ENCODE data around the gene APBB2.
"Not testable (repeated sequence)": the region's sequence is repeated elsewhere in the genome, so short reads cannot be mapped to it uniquely, and the experiment has no call there.

The APBB2 gene

DNA sequence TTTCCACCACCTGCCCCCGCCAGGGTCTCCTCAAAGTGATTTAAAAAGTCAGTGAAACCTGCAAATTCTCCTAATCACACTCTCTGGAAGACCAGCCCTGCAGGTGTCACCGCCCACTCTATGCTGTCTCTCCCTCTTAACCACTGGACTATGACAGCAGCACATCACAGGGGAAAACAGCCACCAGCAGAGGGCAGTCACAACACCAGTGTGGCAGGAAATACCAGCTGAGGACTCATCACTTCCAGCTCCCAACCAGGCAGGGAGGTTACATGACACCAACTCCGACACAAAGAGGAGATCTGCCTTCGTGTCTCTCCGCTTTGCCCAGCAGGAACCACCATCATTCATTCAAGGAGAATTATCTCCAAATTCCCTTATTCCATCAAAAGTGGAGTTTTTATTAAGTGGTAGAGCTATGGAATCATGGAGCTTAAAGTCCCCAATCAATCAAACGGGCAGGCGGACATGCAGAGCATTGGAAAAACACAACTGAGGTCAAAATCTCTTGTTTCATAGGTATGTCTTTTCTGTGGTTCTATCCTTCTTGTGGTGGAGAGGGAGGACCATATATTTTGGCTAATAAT, 373.3 kb downstream of the APBB2 start:
- peak; percentile 88 for DNase-seq

DNA sequence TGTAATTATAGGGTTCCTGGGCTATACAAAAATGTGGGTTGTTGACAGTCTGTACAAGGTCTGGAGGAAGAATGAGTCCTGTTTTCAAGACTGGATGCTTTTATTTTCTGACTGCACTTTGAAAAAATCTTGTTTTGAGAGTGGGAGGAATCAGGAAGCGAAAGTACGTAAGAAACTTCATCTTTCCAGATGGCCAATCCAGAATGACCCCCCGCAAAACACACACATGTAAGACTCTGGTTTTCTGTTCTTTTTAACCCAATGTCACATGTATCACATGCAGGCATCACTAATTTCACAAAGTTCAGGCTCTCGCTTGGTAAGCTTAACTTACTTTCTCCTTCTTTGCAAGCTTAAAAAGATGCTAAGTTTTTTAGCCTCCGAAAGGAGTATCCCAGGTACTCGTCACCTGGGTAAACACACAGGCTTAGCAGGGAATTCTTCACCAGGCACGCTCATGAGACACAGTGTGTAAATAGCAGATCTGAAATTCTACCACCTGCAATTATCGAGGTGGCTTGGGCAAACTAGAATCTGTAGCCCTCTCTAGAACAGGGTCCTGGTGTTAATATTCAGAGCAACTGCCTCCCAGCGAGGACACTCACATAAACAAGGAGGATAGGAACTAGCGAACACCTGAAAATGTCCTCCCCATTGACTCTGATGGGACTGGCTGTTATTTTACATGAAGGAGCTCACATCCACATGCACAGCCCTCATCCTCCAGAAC, 373.9 kb downstream of the APBB2 start:
- DNase-seq, result no peak

DNA sequence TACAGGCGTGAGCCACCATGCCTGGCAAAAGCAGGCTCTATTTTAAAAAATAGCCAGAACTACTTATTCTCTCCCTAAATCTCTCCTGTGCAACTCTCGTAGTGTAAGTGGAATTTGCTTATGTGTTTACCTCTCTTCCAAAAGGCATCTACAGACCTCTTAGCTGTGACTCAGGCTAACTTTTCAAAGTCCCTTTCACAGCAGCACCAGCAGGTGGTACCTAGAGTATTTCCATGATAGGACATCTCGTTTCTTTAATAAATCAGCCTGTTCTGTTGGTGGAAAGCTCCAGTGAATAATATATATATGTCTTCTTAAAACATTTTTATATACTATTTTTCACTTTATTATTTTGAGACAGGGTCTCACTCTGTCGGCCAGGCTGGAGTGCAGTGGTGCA, 375.6 kb downstream of the APBB2 start:
- no peak for DNase-seq

DNA sequence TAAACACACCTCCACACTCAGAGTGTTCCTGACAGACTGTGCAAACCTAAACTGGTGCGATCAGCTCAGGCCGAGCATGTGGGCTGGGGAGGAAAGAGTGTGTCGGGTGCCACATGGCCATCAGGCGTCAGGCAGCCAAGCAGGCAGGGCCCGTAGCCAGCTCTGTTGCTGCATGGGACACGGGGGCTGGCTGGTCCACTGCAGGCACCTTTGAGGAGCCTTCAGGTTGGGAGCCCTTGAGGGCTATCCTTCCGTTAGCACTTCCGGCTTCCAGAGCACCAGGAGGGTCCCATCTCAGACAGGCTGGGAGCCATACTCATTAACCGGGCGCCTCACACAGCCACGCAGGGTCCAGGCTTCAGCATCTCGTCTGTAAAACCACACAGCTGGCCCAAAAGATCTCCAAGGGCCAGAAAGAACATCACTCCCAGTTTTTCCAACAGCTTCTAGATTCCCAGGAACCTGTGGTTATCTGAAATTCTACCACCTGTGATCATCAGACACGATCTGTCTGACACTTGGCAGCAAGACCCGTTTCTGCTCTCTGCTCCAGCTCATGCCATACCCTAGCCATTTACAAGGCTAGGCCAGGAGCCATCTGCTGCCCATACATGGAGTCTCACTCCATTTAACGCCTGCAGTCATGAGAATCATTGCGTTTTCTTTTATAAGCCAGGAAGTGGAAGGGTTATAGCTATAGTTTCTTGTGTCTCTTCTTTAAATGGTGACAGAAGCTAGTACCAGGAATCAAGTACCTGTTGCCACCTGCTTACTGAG, 377.1 kb downstream of the APBB2 start:
- no peak for DNase-seq

DNA sequence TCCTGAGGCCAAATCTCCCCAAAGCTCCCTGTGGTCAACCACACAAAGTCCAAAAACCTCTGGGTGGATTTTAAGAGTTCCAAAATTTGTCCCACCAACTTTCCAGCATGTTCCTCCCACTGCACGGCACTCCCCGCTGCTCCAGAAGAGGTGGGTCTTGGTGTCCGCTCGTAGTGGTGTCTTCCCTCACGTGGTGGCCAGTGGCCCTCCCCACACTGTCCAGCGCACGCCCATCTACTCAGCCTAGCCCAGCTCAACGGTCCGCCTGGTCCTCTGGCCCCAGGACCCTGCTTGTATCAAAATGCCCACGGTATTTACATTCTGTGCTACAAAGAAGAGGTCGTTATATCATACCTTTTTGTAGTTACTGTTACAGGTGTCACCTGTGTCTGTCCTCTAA, 381.1 kb downstream of the APBB2 start:
- DNase-seq, result no peak

DNA sequence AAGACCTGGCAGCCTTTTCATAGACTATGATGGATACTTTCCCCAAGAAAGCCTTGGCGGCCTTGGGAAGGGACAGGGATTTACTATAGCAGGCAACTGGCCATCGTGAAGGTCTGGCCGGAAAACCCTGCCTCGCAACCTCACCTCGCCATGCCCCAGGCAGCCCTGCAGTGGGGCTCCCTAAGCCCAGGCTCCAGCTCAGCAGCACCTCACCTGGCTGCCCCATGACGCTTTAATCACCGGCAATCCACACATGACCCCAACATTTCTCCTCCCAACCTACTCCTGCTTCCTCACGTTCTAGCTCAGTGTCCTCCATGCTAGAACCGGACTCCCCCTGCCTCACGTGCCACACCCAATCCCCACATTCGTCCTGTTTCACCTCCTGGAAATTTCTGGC, 382.2 kb downstream of the APBB2 start:
- DNase-seq, result no peak

DNA sequence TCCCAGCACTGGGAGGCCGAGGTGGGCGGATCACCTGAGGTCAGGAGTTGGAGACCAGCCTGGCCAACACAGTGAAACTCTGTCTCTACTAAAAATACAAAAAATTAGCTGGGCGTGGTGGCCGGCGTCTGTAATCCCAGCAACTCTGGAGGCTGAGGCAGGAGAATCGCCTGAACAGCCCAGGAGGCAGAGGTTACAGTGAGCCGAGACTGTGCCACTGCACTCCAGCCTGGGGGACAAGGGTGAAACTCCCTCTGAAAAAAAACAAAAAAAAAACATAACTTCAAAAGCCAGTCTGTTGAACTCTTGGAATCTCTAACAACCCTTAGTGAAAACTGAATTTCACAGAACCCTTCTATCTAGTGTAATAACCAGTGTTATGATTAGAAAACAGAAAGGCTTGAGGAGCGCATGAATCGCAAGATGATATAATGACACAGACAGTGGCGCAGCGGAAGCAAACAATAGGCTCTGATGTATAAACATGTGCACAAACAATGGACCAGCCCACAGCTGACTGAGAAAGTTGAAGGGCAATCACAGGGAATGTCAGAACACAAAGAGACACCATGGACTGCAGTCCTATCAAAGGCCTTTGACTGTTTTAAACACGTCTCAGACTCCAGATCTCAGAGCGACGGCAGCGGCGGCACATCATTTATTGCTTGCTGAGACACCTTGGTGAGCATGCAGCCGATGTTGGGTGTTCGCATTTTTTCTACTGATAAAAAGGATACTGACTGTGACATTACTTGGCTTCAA, 383.0 kb downstream of the APBB2 start:
- no peak for DNase-seq

DNA sequence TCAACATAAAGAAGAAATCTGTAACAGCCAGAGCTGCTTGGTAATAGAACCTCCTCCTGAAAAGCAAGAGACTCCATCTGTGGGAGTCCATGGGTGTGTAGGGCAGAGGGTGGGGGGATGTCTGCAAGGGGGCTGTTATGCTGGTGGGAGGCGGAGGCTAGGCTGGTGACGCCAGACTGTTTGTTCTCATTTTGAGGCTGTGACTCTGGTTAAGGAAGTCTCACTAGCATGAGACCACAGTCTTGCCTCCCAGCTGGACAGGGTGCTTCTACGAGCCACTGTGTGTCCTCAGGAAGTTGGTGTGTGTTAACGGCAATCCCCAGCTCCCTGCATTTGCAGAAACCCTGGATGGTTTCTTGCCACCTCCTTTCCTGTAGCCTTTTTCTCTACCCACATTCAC, 384.8 kb downstream of the APBB2 start:
- DNase-seq, result no peak

DNA sequence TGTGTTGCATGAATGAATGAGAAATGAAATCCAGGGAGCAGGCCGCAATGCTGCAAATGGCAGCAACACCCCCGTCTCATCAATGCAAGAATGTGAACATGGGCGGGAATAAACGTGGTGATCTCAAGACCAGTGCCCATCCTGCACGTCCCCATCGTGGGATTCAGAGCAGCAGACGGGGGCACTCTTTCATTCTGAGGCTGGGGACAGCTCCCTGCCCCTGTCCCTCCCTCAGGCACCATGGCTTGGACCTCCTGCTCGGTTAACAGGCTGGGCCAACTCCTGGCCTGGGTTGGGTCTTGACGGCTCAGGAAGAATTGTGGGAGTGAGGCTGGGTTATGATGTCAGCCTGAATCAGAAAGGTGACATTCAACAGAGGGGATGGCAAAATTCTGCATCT, 385.7 kb downstream of the APBB2 start:
- no peak for DNase-seq

DNA sequence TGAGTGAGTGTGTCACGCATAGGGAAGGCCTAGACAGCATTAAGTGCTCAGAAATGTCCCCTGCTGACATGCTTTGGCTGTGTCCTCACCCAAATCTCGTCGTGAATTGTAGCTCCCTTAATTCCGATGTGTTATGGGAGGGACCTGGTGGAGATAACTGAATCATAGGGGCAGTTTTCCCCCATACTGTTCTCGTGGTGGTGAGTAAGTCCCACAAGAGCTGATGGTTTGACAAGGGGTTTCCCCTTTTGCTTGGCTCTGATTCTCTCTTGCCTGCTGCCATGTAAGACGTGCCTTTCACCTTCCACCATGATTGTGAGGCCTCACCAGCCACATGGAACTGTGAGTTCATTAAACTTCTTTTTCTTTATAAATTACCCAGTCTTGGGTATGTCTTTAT, 386.6 kb downstream of the APBB2 start:
- no peak for DNase-seq

DNA sequence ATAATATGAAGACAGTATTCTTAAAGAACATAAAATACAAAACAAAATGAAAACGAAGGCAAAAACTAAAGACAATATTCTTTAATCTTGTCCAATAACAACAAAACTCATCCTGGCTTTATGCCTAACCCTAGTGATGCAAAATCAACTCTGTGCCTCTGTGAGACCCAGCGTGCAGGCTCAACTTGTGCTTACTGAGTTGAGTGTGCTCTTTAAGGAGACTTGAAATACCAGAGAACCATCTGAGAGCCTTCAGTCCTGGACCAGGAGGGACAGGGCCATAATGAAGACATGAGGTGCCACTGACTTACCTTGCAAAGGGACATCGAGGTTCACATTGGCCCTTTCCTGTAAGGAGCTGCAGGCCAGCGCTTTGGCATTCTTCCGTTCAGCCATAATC, 387.5 kb downstream of the APBB2 start:
- no peak for DNase-seq

DNA sequence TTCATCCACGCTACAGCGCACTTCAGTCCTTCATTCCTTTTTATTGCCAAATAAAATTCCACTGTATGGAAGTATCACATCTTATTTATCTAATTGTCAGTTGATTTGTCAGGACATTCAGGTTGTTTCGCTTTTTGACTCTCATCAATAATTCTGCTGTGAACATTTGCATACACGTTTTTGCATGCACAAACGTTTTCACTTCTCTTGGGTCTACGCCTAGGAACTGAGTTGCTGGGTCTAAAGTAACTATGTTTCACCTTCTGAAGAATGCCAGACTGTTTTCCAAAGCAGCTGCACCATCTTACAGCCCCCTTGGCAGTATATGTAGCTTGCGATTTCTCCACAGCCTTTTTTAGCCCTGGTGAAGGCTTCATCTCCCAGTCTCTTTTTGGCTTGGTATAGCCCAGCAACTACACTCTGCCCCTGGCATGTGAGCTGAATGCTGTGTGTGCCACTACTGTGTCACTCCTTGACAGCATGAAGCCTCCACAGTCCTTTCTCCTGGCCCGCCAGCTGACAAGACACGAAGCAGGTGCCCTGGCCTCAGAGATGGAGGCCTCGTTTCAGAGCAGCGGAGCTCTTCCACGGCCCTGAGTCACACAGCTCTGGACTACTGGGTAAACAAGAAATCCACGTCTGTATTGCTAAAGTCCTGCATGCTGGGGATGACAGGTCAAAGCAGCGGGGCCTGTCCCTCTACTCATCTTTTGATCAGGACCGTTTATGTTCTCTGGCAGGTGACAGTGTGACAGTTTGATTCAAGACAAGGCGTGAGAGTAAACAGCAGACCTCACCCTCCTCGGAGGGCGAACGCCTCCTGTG, 389.1 kb downstream of the APBB2 start:
- DNase-seq, result no peak

DNA sequence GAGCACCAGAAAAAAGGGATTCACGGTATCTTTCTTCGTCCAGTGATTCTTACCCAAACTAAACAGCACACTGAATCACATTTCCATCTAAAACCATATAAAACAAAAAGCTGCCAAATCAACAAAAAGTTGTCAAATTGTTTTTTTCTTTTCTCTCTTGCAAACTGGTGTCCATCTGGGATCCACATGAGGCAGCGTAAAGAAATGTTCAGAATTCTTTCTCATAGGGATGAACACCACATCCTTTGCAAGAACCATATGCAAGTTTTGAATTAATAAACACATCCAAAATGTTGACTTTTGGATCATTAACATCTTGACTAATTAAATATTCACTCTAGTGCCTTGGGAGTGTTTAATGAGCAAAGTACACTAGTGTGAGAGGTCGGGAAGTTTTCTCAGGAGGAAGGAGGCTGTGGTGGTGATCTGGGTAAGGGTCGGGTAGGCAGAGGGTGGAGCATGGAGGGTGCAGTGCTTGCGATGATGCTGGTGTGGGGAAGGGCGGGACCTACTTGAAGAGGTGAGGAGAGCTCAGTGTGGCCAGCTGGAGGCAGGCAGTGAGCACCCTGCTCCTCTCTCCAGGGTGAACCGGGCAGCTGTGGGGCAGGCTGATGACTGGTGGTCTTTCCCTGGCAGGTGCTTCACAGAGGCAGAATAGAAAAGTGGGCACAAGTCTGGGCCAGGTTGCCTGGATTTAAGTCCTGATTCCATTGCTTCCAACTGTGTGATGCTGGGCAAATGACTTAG, 391.7 kb downstream of the APBB2 start:
- no peak for DNase-seq

DNA sequence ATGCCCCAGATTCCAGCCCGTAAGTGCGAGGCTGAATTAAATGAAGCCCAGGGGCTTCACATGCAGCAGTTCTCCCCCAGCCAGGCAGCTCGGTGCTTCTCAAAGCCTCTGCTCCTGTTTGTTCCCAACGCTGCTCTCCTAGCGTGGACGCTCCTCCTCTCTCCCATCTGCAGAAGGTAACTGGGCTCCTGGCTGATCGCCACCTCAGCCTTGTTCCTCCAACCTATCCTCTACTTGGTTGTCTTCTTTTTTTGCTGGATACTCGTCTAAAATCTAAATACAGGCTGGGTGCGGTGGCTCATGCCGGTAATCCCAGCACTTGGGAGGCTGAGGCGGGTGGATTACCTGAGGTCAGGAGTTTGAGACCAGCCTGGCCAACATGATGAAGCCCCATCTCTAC, 394.2 kb downstream of the APBB2 start:
- DNase-seq, result no peak

DNA sequence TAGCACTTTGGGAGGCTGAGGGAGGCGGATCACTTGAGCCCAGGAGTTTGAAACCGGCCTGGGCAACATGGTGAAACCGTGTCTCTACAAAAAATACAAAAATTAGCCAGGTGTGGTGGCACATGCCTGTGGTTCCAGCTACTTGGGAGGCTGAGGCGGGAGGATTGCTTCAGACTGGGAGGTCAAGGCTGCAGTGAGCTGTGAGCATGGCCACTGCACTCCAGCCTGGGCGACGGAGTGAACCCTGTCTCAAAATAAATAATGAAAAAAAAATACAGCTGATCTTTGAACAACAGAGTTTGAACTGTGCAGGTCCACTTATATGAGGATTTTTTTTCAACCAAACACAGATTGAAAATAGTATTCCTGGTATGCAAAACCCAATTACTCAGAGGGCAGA, 397.2 kb downstream of the APBB2 start:
- DNase-seq, result not testable (repeated sequence)

DNA sequence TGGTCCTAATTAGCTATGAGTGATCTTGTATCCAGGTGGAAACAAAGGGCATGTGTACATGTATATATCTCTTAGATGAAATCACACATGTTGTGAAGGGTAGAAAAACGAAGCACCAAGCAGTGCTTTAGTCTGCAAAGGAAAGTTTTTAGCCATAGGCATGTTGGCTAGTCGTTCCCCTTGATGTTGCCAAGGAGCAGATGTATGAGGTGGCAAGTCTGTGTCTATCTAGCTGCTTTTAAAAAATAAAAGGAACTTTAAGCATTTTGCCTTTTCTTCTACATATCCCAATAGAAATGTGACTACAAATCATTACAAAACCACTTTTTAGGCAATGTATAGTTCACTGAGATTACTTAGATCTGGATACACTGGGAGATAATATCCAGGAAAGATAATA, 401.5 kb downstream of the APBB2 start:
- DNase-seq, result no peak

DNA sequence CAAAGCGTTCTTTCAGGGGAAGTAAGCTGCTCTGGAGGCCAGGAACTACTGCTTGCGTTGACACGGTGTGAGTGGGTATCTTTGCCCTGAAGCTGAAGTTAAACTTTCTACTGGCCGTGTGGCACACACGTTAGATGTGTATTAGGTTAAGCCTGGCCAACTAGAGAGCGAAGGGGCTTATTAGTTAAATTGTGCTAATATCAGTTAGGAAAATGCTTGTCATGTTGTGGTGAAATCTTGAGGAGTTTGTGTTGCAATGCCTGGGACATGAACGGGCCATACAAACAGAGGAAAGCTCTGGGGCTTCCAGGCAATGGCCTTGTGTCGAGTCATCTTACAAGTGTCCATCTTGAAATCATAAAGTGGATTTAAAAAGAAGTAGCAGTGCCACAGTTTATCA, 402.0 kb downstream of the APBB2 start:
- DNase-seq, result no peak

DNA sequence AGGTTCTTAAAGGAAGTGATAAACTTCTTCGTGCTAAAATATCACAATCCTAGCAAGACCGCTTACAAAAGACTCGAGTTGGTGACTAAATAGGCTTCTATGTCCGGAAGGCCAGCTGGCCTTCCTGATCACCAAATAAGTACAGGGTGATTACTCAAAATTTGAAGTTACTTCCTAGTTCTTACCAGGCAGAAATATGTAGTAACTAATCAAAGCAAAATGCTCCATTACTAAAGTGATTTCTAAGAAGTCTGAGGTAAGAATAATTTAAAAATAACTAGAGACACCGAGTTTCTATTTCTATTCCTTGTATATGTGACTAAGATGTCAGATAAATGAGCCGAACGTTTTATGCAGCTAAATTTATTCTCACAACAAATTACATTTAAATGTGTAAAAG, 402.4 kb downstream of the APBB2 start:
- DNase-seq, result no peak

DNA sequence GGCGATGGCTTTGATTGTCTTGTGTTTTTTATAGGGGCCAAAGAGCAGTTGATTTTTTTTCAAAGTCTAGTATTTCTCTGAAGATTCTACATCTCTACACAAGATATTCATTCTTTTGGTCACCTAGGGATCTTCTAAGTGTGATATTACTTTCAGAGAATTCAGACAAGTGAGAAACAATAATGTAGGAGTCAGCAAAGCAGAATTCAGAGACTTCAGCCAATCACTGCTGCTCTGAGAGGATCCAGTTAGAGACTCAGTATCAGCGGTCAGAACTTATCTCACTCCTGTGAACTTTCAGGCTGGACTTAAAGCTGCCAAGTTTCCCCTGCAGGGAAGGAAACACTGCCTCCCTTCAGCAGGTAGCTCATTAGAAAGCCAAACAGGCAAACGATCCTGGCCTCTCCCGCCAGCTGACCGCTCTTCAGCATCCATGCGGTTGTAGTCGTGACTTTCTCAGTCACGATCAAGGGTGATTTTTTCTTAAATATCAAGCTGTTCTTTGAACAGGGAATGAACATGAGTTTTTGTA, 405.4 kb downstream of the APBB2 start:
- DNase-seq, result no peak

DNA sequence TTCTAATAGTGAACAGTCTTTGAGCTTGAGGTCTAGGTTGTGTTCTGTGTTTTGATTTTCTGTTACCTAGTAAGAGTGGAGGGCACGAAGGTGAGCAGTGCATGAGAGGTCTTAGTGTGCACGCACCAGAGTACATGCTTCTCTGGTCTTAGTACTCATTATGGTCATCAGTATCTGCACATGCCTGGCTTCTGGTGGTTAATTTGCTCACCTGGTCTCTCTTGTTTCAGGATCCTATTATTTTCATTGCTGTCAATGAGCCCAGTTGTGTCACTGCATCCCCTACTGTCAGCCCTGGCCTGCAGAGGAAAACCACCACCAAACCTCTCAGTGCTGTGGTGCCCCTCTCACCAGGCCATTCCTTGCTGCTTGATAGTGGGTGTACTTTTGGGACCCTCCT, 409.7 kb downstream of the APBB2 start:
- no peak for DNase-seq

DNA sequence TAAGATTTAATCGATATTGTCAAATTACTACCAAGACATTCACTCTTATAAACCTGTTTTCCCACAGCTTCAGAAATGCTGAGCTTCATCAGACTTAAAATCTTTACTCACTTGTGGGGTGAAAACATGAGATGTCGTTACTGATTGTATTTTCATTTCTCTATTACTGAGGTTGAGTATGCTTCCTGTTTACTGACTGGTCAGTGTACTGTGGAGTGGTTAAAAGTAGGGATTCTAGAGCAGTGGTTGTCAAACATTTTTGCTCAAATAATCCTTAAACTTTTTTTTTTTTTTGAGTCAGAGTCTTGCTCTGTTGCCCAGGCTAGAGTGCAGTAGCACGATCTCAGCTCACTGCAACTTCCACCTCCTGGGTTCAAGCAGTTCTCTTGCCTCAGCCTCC, 414.3 kb downstream of the APBB2 start:
- no peak for DNase-seq

DNA sequence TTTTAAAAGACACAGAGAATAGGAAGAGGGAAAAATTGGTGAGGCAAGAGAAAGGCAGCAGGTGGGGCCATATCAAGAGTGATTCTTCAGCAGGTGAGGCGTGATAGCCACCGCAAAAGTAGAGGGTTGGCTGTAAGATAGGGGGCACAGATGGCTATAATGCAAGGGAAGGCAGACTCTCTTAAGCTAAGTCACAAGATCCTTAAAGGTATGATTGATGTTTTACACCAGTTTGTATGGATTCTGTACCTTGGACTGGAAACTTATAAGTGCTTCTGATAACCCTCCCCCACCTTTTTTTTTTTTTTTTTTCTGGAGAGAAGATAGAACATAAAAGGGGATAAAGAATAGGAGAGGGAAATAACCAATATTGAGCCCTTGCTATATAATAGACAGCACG, 424.6 kb downstream of the APBB2 start:
- DNase-seq, result no peak
